CD14-positive monocyte (primary cell): Measurements from ENCODE around the gene DDC. TPM values are rescaled to one million over a fixed set of nuclear protein-coding genes. Genes with fewer than 3 reads are reported as not detected.

Experiments used
- DNase-seq, 3 donors: peaks; one replicate each; pipeline ENCODE4 v3.0.0-alpha.2; 2011 to 2022
- H2AFZ ChIP-seq: 2 replicates; pipeline ENCODE4 v1.6.0; 2012; ENCODE audit warnings: mild to moderate bottlenecking, low read depth, low read length, inconsistent platforms; ENCODE audit not compliant: insufficient read depth, poor library complexity, severe bottlenecking
- H3K27ac ChIP-seq, 2 donors: 1 replicate in 1 of 2; 2 replicates in 1 of 2; pipeline ENCODE4 v1.5.1; 2012 to 2013; ENCODE audit warnings: low read length in 2 of 2, control low read depth in 1 of 2, inconsistent platforms in 1 of 2, low read depth in 1 of 2, mild to moderate bottlenecking in 1 of 2
- H3K27me3 ChIP-seq, 2 donors: one replicate each; pipeline versions ENCODE4 v1.6.0 to v1.6.1; 2011 to 2013; ENCODE audit warnings: low read length in 2 of 2; ENCODE audit not compliant: control insufficient read depth in 2 of 2, insufficient read depth in 2 of 2
- H3K36me3 ChIP-seq, 2 donors: replicated peaks in 1 of 2; 1 replicate in 1 of 2; 2 replicates in 1 of 2; pipeline versions ENCODE4 v1.5.1 to v1.6.1; 2012 to 2013; ENCODE audit warnings: low read length in 2 of 2, control low read depth in 1 of 2, inconsistent platforms in 1 of 2, mild to moderate bottlenecking in 1 of 2; ENCODE audit not compliant: insufficient read depth in 2 of 2, control insufficient read depth in 1 of 2
- H3K4me1 ChIP-seq, 2 donors: 1 replicate in 1 of 2; 2 replicates in 1 of 2; pipeline versions ENCODE4 v1.5.1 to v1.6.1; 2012 to 2013; ENCODE audit warnings: low read length in 2 of 2, control low read depth in 1 of 2, inconsistent platforms in 1 of 2, mild to moderate bottlenecking in 1 of 2, moderate library complexity in 1 of 2; ENCODE audit not compliant: insufficient read depth in 2 of 2, control insufficient read depth in 1 of 2
- H3K4me2 ChIP-seq: replicated peaks from 2 replicates; pipeline ENCODE3; 2012; ENCODE audit warnings: low read length, moderate library complexity, mild to moderate bottlenecking; ENCODE audit not compliant: poor library complexity, severe bottlenecking; ENCODE audit errors: extremely low read depth
- H3K4me3 ChIP-seq, 3 experiments: fragments of 200-600 bp in 1 of 3; sonication (generic) in 1 of 3; replicated peaks in 1 of 3; 1 replicate in 2 of 3; 2 replicates in 1 of 3; pipeline ENCODE4 v1.5.1; 2011 to 2013; ENCODE audit warnings: low read length in 3 of 3, mild to moderate bottlenecking in 3 of 3, control low read depth in 2 of 3, low read depth in 2 of 3, inconsistent platforms in 1 of 3, moderate library complexity in 1 of 3
- H3K79me2 ChIP-seq: 2 replicates; pipeline ENCODE4 v1.6.0; 2012; ENCODE audit warnings: mild to moderate bottlenecking, control low read depth, inconsistent platforms, low read length, moderate library complexity; ENCODE audit not compliant: insufficient read depth
- H3K9ac ChIP-seq: 2 replicates; pipeline ENCODE4 v1.6.0; 2017; ENCODE audit warnings: low read length, mild to moderate bottlenecking; ENCODE audit not compliant: insufficient read depth, poor library complexity, severe bottlenecking
- H3K9me3 ChIP-seq, 2 donors: replicated peaks in 1 of 2; 1 replicate in 1 of 2; 2 replicates in 1 of 2; pipeline versions ENCODE4 v1.5.1 to v1.6.1; 2012 to 2013; ENCODE audit warnings: low read length in 2 of 2, control low read depth in 1 of 2; ENCODE audit not compliant: control insufficient read depth in 1 of 2, insufficient read depth in 1 of 2
- H4K20me1 ChIP-seq: 2 replicates; pipeline ENCODE4 v1.6.0; 2012; ENCODE audit warnings: mild to moderate bottlenecking, low read length, control low read depth, moderate library complexity; ENCODE audit not compliant: insufficient read depth
- H3K27ac Mint-ChIP-seq, 7 donors: one replicate each; pipeline ENCODE4 v1.8.0; 2020; ENCODE audit warnings: mild to moderate bottlenecking in 7 of 7, mixed read lengths in 7 of 7, moderate library complexity in 6 of 7, inconsistent platforms in 2 of 7
- H3K27me3 Mint-ChIP-seq, 3 donors: one replicate each; pipeline ENCODE4 v1.8.0; 2021 to 2022; ENCODE audit warnings: low read depth in 3 of 3, mild to moderate bottlenecking in 3 of 3, mixed read lengths in 3 of 3, moderate library complexity in 3 of 3, inconsistent platforms in 1 of 3
- H3K36me3 Mint-ChIP-seq, 2 donors: one replicate each; pipeline ENCODE4 v1.8.0; 2020; ENCODE audit warnings: mixed read lengths in 2 of 2, inconsistent platforms in 1 of 2, mild to moderate bottlenecking in 1 of 2
- H3K4me1 Mint-ChIP-seq: one replicate; pipeline ENCODE4 v1.8.0; 2020; ENCODE audit warnings: mild to moderate bottlenecking, mixed read lengths
- H3K4me3 Mint-ChIP-seq, 2 donors: one replicate each; pipeline ENCODE4 v1.8.0; 2020; ENCODE audit warnings: mild to moderate bottlenecking in 2 of 2, mixed read lengths in 2 of 2, moderate library complexity in 1 of 2
- H3K9me3 Mint-ChIP-seq, 7 donors: one replicate each; pipeline ENCODE4 v1.8.0; 2020 to 2022; ENCODE audit warnings: mixed read lengths in 7 of 7, mild to moderate bottlenecking in 6 of 7, moderate library complexity in 6 of 7, inconsistent platforms in 2 of 7
- WGBS: methylation state at CpG from one replicate; pipeline ENCODE4 v1.1.5; 2013; ENCODE audit warnings: missing lambda C conversion rate; ENCODE audit not compliant: insufficient coverage; 5-methylcytosine and 5-hydroxymethylcytosine counted together
- intact Hi-C, 2 donors: fragments of 100-400 bp; cut with micrococcal nuclease; formaldehyde crosslinking; loops; one replicate each; pipeline versions ENCODE4 v1.15.0 to v1.15.1; 2023
- polyA plus RNA-seq, 3 donors: library from polyadenylated mRNA; depleted of rRNA in 1 of 3; unstranded in 2 of 3; stranded (reverse) in 1 of 3; fragments of 300-500 nt in 2 of 3; fragments of >200 nt in 1 of 3; fragmentation: Illumina TruSeq in 2 of 3; gene quantifications; 1 replicate in 2 of 3; 2 replicates in 1 of 3; pipeline ENCODE4 v1.2.3, GENCODE V29; 2012 to 2021
- TF ChIP-seq, protein P1 (sequence below): fragments of 200-600 bp; IDR thresholded peaks from one replicate; pipeline ENCODE4 v1.8.0; 2022; ENCODE audit warnings: antibody characterized with exemption, mild to moderate bottlenecking

DDC gene
- polyA plus RNA-seq, 3 donors = not detected

DNA sequence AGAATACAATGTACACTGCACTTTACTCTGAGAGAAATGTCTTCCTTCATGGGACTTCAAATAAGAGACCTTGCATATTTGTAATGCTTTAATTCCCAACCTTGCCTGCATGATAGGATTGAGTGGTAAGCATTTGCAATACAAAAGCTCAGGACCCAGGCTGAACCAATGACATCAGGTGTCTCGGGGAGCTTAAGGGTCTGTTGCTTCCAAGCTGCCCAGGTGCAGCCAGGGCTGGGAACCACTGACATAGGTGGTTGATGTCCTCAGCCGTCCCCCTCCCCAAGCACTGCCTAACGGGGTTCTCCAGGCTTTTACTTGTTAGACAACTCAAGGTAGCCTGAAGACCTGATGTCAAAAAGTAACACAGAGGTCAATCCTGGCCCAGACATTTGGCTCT, 144.2 kb downstream of the DDC start:
- Mint-ChIP-seq H3K27me3 (peaks cover 0 to 3% (median 2%) of the 10 kb centered on the region in 3 donors), H3K9me3 (peaks cover 0 to 2% (median 0%) of the 10 kb centered on the region in 7 donors), H3K36me3 (no peaks in the 10 kb centered on the region), H3K27ac (no peak overlapping the region), H3K4me1 (peaks cover 25% of the 10 kb centered on the region), H3K4me3 (no peak overlapping the region)
- intact Hi-C loops = no loop called here
- H3K27me3 ChIP-seq = no peaks in the 10 kb centered on the region
- no peak overlapping the region for H3K4me2 ChIP-seq
- H3K9ac ChIP-seq = no peak overlapping the region
- no peak overlapping the region for H3K4me3 ChIP-seq
- no peak overlapping the region for H3K27ac ChIP-seq
- H4K20me1 ChIP-seq = no peaks in the 10 kb centered on the region
- WGBS = 72% methylated on average over 3 of the region's 3 CpGs
- peaks cover 24 to 26% of the 10 kb centered on the region in 2 donors for H3K4me1 ChIP-seq
- no peaks in the 10 kb centered on the region for H3K36me3 ChIP-seq
- H3K9me3 ChIP-seq = no peaks in the 10 kb centered on the region
- no peaks in the 10 kb centered on the region for H3K79me2 ChIP-seq
- no peak overlapping the region for H2AFZ ChIP-seq
- TF ChIP-seq, protein P1, sequence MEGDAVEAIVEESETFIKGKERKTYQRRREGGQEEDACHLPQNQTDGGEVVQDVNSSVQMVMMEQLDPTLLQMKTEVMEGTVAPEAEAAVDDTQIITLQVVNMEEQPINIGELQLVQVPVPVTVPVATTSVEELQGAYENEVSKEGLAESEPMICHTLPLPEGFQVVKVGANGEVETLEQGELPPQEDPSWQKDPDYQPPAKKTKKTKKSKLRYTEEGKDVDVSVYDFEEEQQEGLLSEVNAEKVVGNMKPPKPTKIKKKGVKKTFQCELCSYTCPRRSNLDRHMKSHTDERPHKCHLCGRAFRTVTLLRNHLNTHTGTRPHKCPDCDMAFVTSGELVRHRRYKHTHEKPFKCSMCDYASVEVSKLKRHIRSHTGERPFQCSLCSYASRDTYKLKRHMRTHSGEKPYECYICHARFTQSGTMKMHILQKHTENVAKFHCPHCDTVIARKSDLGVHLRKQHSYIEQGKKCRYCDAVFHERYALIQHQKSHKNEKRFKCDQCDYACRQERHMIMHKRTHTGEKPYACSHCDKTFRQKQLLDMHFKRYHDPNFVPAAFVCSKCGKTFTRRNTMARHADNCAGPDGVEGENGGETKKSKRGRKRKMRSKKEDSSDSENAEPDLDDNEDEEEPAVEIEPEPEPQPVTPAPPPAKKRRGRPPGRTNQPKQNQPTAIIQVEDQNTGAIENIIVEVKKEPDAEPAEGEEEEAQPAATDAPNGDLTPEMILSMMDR = no peak
- no peak for DNase-seq

DNA sequence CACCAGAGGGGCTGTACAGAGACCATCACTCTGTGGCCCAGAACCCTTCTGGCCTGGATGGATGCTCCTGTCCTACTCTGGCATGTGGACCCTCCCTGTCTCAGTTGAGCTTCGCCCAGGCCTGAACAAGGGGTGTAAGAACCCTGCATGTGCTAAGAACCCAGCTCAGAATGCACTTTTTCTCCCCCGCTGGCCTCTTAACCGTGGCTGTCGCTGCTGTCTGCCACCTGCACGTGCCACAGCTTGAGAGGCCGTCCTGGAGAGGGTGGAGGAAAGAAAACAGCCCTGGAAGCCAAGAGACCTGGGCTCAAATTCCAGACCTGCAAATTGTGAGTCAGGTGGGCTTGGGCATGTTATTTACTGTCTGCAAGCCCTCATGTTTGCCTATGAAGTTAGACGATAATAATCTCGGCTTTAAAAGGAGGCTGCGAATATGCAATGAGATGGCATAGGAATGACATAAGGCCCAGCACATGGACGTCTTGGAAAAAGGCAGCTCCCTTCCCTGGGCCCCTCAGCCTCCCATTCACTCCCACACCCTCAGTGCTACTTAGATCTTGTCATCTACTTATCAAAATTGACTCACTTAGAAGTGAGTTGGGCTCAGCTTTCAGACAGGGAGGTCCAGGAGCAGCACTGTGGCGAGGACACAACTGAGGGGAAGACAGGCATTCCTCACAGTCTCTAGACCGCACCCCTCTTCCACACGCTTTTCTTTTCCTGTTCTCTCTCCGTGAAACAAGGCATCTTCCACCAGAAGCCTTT, 146.5 kb downstream of the DDC start:
- H3K4me3 Mint-ChIP-seq = no peak overlapping the region
- Histone ChIP-seq H3K27ac (no peak overlapping the region), H3K4me2 (no peak overlapping the region), H2AFZ (no peak overlapping the region), H3K36me3 (no peaks in the 10 kb centered on the region), H4K20me1 (no peaks in the 10 kb centered on the region), H3K4me3 (no peak overlapping the region), H3K79me2 (no peaks in the 10 kb centered on the region), H3K9me3 (no peaks in the 10 kb centered on the region), H3K4me1 (peaks cover 47 to 49% of the 10 kb centered on the region in 2 donors), H3K9ac (no peak overlapping the region), H3K27me3 (no peaks in the 10 kb centered on the region)
- WGBS = 93% methylated on average over 9 of the region's 14 CpGs
- DNase-seq = no peak
- peak overlapping the region in 1 of 7 donors; percentile 42 for H3K27ac Mint-ChIP-seq
- H3K9me3 Mint-ChIP-seq = peaks cover 0 to 2% (median 0%) of the 10 kb centered on the region in 7 donors
- H3K36me3 Mint-ChIP-seq = no peaks in the 10 kb centered on the region
- TF ChIP-seq, protein P1 = no peak
- peaks cover 0 to 3% (median 2%) of the 10 kb centered on the region in 3 donors for H3K27me3 Mint-ChIP-seq
- H3K4me1 Mint-ChIP-seq = peaks cover 48% of the 10 kb centered on the region
- intact Hi-C loops = loop anchor here in 1 of 2 donors (5.0 to 10.0 kb wide), 2 partner anchors 114 to 206 kb away; partner anchors contain the start of gene IKZF1
